ENCODE measurements around the gene PLCB4. TPM values are rescaled to one million over a fixed set of nuclear protein-coding genes. Genes with fewer than 3 reads are reported as not detected.

The PLCB4 gene
- total and polyA plus RNA-seq, 2 experiments from 2014 or later = 6.5 to 16.1 TPM

GRCh38 chr20:9230406-9230805 lies 161.5 kb downstream of the PLCB4 start (continued):
- TF ChIP-seq STAT1 (IDR thresholded peaks at IDR 0.05; ENCODE audit: unreplicated experiment) (no peak), REST (IDR thresholded peaks at IDR 0.05; ENCODE audit: unreplicated experiment) (no peak), NANOG (IDR thresholded peaks at IDR 0.05; ENCODE audit: borderline replicate concordance) (no peak), JUNB (IDR thresholded peaks at IDR 0.05; ENCODE audit: unreplicated experiment) (no peak), EZH2phosphoT487 (IDR thresholded peaks at IDR 0.05; ENCODE audit: unreplicated experiment) (no peak), EZH2 (IDR thresholded peaks at IDR 0.05; ENCODE audit: low read depth, unreplicated experiment) (no peak), POLR2AphosphoS5 (IDR thresholded peaks at IDR 0.05; ENCODE audit: low read depth) (no peak)

- no peak overlapping the region for H3K4me3 Mint-ChIP-seq
- Histone ChIP-seq H3K9me2 (ENCODE audit: insufficient read depth) (peaks cover 9% of the 10 kb centered on the region; the same call in 1 of the 2 replicates), H3K4me3 (no peak overlapping the region), H3K79me2 (replicated peaks; ENCODE audit: insufficient read depth) (no peaks in the 10 kb centered on the region; the same call in 1 of the 2 replicates), H3K27me3 (ENCODE audit: insufficient read depth) (no peaks in the 10 kb centered on the region), H2AFZ (no peak overlapping the region), H3K36me3 (ENCODE audit: insufficient read depth) (no peaks in the 10 kb centered on the region; the same call in 1 of the 2 replicates), H3K27ac (ENCODE audit: low read depth) (no peak overlapping the region), H3F3A (replicated peaks; ENCODE audit: low read depth) (no peaks in the 10 kb centered on the region), H3K4me1 (ENCODE audit: insufficient read depth) (no peaks in the 10 kb centered on the region), H4K20me1 (replicated peaks; ENCODE audit: insufficient read depth) (no peaks in the 10 kb centered on the region), H3K4me2 (no peak overlapping the region)
- DNase-seq (ENCODE audit: low spot score) (no peak), ATAC-seq (no peak)
- H3K4me1 Mint-ChIP-seq = no peaks in the 10 kb centered on the region
- H3K36me3 Mint-ChIP-seq (ENCODE audit: low read depth) = peaks cover 12% of the 10 kb centered on the region; the same call in 2 of the 3 replicates
- H3K27me3 Mint-ChIP-seq (ENCODE audit: insufficient read depth, low read depth, poor library complexity) = no peaks in the 10 kb centered on the region
- no peak overlapping the region for H3K27ac Mint-ChIP-seq
- H3K9me3 Mint-ChIP-seq = no peaks in the 10 kb centered on the region; the same call in 1 of the 3 replicates
- TF ChIP-seq EZH2 (IDR thresholded peaks at IDR 0.05; ENCODE audit: low read depth, unreplicated experiment) (no peak), CTCF (conservative IDR thresholded peaks at IDR 0.05; ENCODE audit: low read depth in 2 of 2) (no peak), CREB1 (CRISPR knock-in tag; IDR thresholded peaks at IDR 0.05; ENCODE audit: low read depth) (no peak), EZH2phosphoT487 (IDR thresholded peaks at IDR 0.05; ENCODE audit: unreplicated experiment) (no peak), ZNF462 (CRISPR knock-in tag; IDR thresholded peaks at IDR 0.05) (no peak), STAT1 (IDR thresholded peaks at IDR 0.05; ENCODE audit: unreplicated experiment) (no peak), ETS1 (IDR thresholded peaks at IDR 0.05) (no peak), ZNF114 (CRISPR knock-in tag; IDR thresholded peaks at IDR 0.05) (no peak), NANOG (IDR thresholded peaks at IDR 0.05; ENCODE audit: borderline replicate concordance) (no peak), POLR2AphosphoS5 (IDR thresholded peaks at IDR 0.05; ENCODE audit: low read depth) (no peak)
These were observed 164.9 kb downstream of the PLCB4 start for GRCh38 chr20:9233804-9234203.

All from GM23338 (cell line).